Stomach (tissue), 4 donors: Measurements from ENCODE around the gene ROGDI.

ENCODE experiments used
- POLR2A ChIP-seq, 4 donors: fragments of 450-650 bp; IDR thresholded peaks; one replicate each; pipeline ENCODE4 v1.6.1; 2016; ENCODE audit warnings: antibody characterized with exemption in 4 of 4, control low read depth in 2 of 4, mild to moderate bottlenecking in 1 of 4, moderate library complexity in 1 of 4
- POLR2AphosphoS5 ChIP-seq, 3 donors: sonication (generic); formaldehyde crosslinking; IDR thresholded peaks; one replicate each; pipeline ENCODE4 v1.6.1; 2016; ENCODE audit warnings: antibody characterized with exemption in 3 of 3
- TF ChIP-seq, protein P1 (sequence below), 7 experiments: fragments of 450-650 bp in 4 of 7; fragments of 200-600 bp in 3 of 7; sonication (generic) in 3 of 7; IDR thresholded peaks; one replicate each; pipeline ENCODE4 v1.5.1; 2016 to 2019; ENCODE audit warnings: antibody characterized with exemption in 7 of 7, control low read depth in 2 of 7, mild to moderate bottlenecking in 1 of 7

DNA sequence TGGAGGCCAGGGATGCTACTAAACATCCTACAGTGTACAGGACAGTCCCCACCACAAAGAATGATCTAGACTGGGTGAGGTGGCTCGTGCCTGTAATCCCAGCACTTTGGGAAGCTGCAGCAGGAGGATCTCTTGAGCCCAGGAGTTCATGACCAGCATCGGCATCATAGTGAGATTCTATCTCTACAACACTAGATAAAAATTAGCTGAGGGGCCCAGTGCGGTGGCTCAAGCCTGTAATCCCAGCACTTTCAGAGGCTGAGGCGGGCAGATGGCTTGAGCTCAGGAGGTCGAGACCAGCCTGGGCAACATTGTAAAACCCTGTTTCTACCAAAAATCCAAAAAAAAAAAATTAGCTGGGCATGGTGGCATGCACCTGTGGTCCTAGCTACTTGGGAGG is 30.1 kb downstream of the ROGDI start:
- TF ChIP-seq POLR2AphosphoS5 (IDR thresholded peaks at IDR 0.05) (no peak), POLR2A (IDR thresholded peaks at IDR 0.05) (no peak)
- TF ChIP-seq, protein P1, sequence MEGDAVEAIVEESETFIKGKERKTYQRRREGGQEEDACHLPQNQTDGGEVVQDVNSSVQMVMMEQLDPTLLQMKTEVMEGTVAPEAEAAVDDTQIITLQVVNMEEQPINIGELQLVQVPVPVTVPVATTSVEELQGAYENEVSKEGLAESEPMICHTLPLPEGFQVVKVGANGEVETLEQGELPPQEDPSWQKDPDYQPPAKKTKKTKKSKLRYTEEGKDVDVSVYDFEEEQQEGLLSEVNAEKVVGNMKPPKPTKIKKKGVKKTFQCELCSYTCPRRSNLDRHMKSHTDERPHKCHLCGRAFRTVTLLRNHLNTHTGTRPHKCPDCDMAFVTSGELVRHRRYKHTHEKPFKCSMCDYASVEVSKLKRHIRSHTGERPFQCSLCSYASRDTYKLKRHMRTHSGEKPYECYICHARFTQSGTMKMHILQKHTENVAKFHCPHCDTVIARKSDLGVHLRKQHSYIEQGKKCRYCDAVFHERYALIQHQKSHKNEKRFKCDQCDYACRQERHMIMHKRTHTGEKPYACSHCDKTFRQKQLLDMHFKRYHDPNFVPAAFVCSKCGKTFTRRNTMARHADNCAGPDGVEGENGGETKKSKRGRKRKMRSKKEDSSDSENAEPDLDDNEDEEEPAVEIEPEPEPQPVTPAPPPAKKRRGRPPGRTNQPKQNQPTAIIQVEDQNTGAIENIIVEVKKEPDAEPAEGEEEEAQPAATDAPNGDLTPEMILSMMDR (IDR thresholded peaks at IDR 0.05) = no peak
